Suprapubic skin (tissue), 4 donors: ENCODE results near the gene MLXIP. TPM values are rescaled to one million over a fixed set of nuclear protein-coding genes. Genes with fewer than 3 reads are reported as not detected.

ENCODE experiments used
- DNase-seq, 2 donors: peaks; one replicate each; pipeline ENCODE4 v3.0.0-alpha.2; 2019; ENCODE audit warnings: low spot score in 2 of 2
- H3K27ac ChIP-seq: fragments of 200-600 bp; sonication (generic); one replicate; pipeline ENCODE4 v1.5.1; 2019
- H3K27me3 ChIP-seq: fragments of 200-600 bp; sonication (generic); one replicate; pipeline ENCODE4 v1.5.1; 2019
- H3K36me3 ChIP-seq: fragments of 200-600 bp; sonication (generic); one replicate; pipeline ENCODE4 v1.5.1; 2019
- H3K4me1 ChIP-seq: fragments of 200-600 bp; sonication (generic); one replicate; pipeline ENCODE4 v1.5.1; 2019
- H3K4me3 ChIP-seq: fragments of 200-600 bp; sonication (generic); one replicate; pipeline ENCODE4 v1.5.1; 2019; ENCODE audit warnings: mild to moderate bottlenecking
- H3K9me3 ChIP-seq: fragments of 200-600 bp; sonication (generic); one replicate; pipeline ENCODE4 v1.5.1; 2019
- EP300 ChIP-seq: sonication (generic); formaldehyde crosslinking; IDR thresholded peaks from one replicate; pipeline ENCODE4 v1.6.1; 2017; ENCODE audit warnings: antibody characterized with exemption
- POLR2A ChIP-seq, 2 donors: fragments of 450-650 bp; IDR thresholded peaks; one replicate each; pipeline ENCODE4 v1.6.1; 2017; ENCODE audit warnings: antibody characterized with exemption in 2 of 2, mild to moderate bottlenecking in 2 of 2, moderate library complexity in 2 of 2
- POLR2AphosphoS5 ChIP-seq, 3 donors: sonication (generic); formaldehyde crosslinking; IDR thresholded peaks; one replicate each; pipeline ENCODE4 v1.6.1; 2017; ENCODE audit warnings: antibody characterized with exemption in 3 of 3
- WGBS: methylation state at CpG from one replicate; pipeline ENCODE4 v1.1.5; 2018; 5-methylcytosine and 5-hydroxymethylcytosine counted together
- total RNA-seq, 4 donors: library from RNA; depleted of rRNA; stranded (reverse); fragments of >200 nt; gene quantifications; one replicate each; pipeline ENCODE4 v1.1.0, GENCODE V29; 2016
- TF ChIP-seq, protein P1 (sequence below), 2 donors: fragments of 200-600 bp in 1 of 2; fragments of 450-650 bp in 1 of 2; sonication (generic) in 1 of 2; IDR thresholded peaks; one replicate each; pipeline ENCODE4 v1.5.1; 2016 to 2019; ENCODE audit warnings: antibody characterized with exemption in 2 of 2, mild to moderate bottlenecking in 1 of 2, moderate library complexity in 1 of 2

The MLXIP gene
- total RNA-seq, 4 donors from 2014 or later, result 25.2 to 91.4 (median 35.4) TPM

DNA sequence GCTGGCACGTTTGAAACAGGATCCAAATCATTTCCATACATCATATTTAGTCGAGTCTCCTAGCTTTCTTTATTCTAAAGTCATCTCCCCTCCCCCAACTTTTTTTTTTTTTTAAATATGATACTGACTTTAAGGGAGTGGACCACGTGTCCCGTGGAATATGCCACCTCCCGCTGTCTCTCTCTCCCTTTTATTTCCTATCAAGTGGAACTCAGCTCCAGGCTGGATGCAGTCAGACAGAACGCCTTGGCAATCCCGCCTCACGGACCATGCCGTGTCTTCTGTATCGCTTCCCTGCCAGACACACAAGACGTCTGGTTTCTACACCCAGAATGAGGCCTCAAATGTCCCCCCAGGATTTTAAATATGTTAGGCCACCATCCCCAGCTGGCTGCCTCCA, 35.6 kb upstream of the MLXIP start:
- Histone ChIP-seq H3K9me3 (no peaks in the 10 kb centered on the region), H3K4me1 (no peaks in the 10 kb centered on the region), H3K4me3 (no peak overlapping the region), H3K36me3 (peaks cover 31% of the 10 kb centered on the region), H3K27me3 (no peaks in the 10 kb centered on the region), H3K27ac (no peak overlapping the region)
- 77% methylated on average over 11 of the region's 11 CpGs for WGBS
- no peak for DNase-seq
- no peak for TF ChIP-seq POLR2AphosphoS5 (IDR thresholded peaks at IDR 0.05)
- TF ChIP-seq, protein P1, sequence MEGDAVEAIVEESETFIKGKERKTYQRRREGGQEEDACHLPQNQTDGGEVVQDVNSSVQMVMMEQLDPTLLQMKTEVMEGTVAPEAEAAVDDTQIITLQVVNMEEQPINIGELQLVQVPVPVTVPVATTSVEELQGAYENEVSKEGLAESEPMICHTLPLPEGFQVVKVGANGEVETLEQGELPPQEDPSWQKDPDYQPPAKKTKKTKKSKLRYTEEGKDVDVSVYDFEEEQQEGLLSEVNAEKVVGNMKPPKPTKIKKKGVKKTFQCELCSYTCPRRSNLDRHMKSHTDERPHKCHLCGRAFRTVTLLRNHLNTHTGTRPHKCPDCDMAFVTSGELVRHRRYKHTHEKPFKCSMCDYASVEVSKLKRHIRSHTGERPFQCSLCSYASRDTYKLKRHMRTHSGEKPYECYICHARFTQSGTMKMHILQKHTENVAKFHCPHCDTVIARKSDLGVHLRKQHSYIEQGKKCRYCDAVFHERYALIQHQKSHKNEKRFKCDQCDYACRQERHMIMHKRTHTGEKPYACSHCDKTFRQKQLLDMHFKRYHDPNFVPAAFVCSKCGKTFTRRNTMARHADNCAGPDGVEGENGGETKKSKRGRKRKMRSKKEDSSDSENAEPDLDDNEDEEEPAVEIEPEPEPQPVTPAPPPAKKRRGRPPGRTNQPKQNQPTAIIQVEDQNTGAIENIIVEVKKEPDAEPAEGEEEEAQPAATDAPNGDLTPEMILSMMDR (IDR thresholded peaks at IDR 0.05), result no peak
- no peak for TF ChIP-seq POLR2A (IDR thresholded peaks at IDR 0.05)
- no peak for TF ChIP-seq EP300

GRCh38 chr12:122043476-122043875, 35.1 kb upstream of the MLXIP start:
- no peak for DNase-seq
- Histone ChIP-seq H3K4me3 (no peak overlapping the region), H3K27ac (no peak overlapping the region), H3K4me1 (no peaks in the 10 kb centered on the region), H3K36me3 (peaks cover 30% of the 10 kb centered on the region), H3K9me3 (no peaks in the 10 kb centered on the region), H3K27me3 (no peaks in the 10 kb centered on the region)
- 87% methylated on average over 15 of the region's 15 CpGs for WGBS
- TF ChIP-seq, protein P1 (IDR thresholded peaks at IDR 0.05), result no peak
- TF ChIP-seq POLR2AphosphoS5 (IDR thresholded peaks at IDR 0.05), result no peak
- no peak for TF ChIP-seq POLR2A (IDR thresholded peaks at IDR 0.05)
- no peak for TF ChIP-seq EP300

- Histone ChIP-seq H3K9me3 (no peaks in the 10 kb centered on the region), H3K36me3 (peaks cover 22% of the 10 kb centered on the region), H3K4me1 (no peaks in the 10 kb centered on the region), H3K27me3 (no peaks in the 10 kb centered on the region), H3K27ac (no peak overlapping the region), H3K4me3 (no peak overlapping the region)
- no peak for TF ChIP-seq POLR2AphosphoS5 (IDR thresholded peaks at IDR 0.05)
- TF ChIP-seq, protein P1 (IDR thresholded peaks at IDR 0.05), result no peak
- no peak for TF ChIP-seq POLR2A (IDR thresholded peaks at IDR 0.05)
- no peak for TF ChIP-seq EP300
- WGBS, result 97% methylated on average over 7 of the region's 7 CpGs
- no peak for DNase-seq
These were observed 33.3 kb upstream of the MLXIP start for GRCh38 chr12:122045262-122045661.

GRCh38 chr12:122046145-122046544, 32.4 kb upstream of the MLXIP start:
- Histone ChIP-seq H3K27ac (no peak overlapping the region), H3K27me3 (no peaks in the 10 kb centered on the region), H3K36me3 (peaks cover 22% of the 10 kb centered on the region), H3K4me1 (no peaks in the 10 kb centered on the region), H3K9me3 (no peaks in the 10 kb centered on the region), H3K4me3 (no peak overlapping the region)
- WGBS, result 83% methylated on average over 7 of the region's 7 CpGs
- no peak for TF ChIP-seq POLR2A (IDR thresholded peaks at IDR 0.05)
- no peak for TF ChIP-seq POLR2AphosphoS5 (IDR thresholded peaks at IDR 0.05)
- TF ChIP-seq, protein P1 (IDR thresholded peaks at IDR 0.05), result no peak
- no peak for TF ChIP-seq EP300
- no peak for DNase-seq

- no peaks in the 10 kb centered on the region for H3K27me3 ChIP-seq
- H3K27ac ChIP-seq, result no peak overlapping the region
- peaks cover 22% of the 10 kb centered on the region for H3K36me3 ChIP-seq
- H3K4me1 ChIP-seq, result no peaks in the 10 kb centered on the region
- H3K4me3 ChIP-seq, result no peak overlapping the region
- 95% methylated on average over 8 of the region's 8 CpGs for WGBS
- H3K9me3 ChIP-seq, result no peaks in the 10 kb centered on the region
- no peak for DNase-seq
- TF ChIP-seq POLR2AphosphoS5 (IDR thresholded peaks at IDR 0.05) (no peak), POLR2A (IDR thresholded peaks at IDR 0.05) (no peak), EP300 (no peak)
- TF ChIP-seq, protein P1 (IDR thresholded peaks at IDR 0.05), result no peak
These were observed 30.4 kb upstream of the MLXIP start for GRCh38 chr12:122048151-122048550.
